K562 (cell line): ENCODE measurements around the gene NCBP2. TPM values are rescaled to one million over a fixed set of nuclear protein-coding genes. Genes with fewer than 3 reads are reported as not detected.

Experiments used
- CEBPB ChIP-seq: fragments of 450-650 bp; IDR thresholded peaks from 2 replicates; pipeline ENCODE4 v1.6.1; 2016; ENCODE audit warnings: missing genetic modification characterization, missing compliant biosample characterization
- ETV5 ChIP-seq: sonication (generic); formaldehyde crosslinking; IDR thresholded peaks from 2 replicates; pipeline ENCODE4 v1.4.0; 2020; ENCODE audit warnings: low read depth, mild to moderate bottlenecking, missing genetic modification reagents
- HDAC6 ChIP-seq: IDR thresholded peaks from 2 replicates; pipeline ENCODE4 v1.6.1; 2012; ENCODE audit warnings: low read depth, mild to moderate bottlenecking, control low read depth, inconsistent platforms, low read length, moderate library complexity
- HNRNPK ChIP-seq: fragments of 200-400 bp; formaldehyde crosslinking; IDR thresholded peaks from one replicate; pipeline ENCODE4 v1.6.1; 2018; ENCODE audit warnings: mild to moderate bottlenecking, low read depth, low read length; ENCODE audit not compliant: poor library complexity, severe bottlenecking
- HNRNPL ChIP-seq: fragments of 200-400 bp; formaldehyde crosslinking; IDR thresholded peaks from 2 replicates; pipeline ENCODE4 v1.6.1; 2017; ENCODE audit warnings: low read depth, mild to moderate bottlenecking, low read length
- KLF1 ChIP-seq: fragments of 450-650 bp; IDR thresholded peaks from 2 replicates; pipeline ENCODE4 v1.6.1; 2016; ENCODE audit warnings: missing genetic modification characterization, missing compliant biosample characterization
- LCOR ChIP-seq: sonication (generic); formaldehyde crosslinking; IDR thresholded peaks from 2 replicates; pipeline ENCODE4 v1.8.0; 2022; ENCODE audit warnings: mild to moderate bottlenecking, missing genetic modification reagents
- NONO ChIP-seq, 2 experiments: fragments of 200-400 bp in 1 of 2; fragments of 450-650 bp in 1 of 2; formaldehyde crosslinking in 1 of 2; IDR thresholded peaks; 2 replicates each; pipeline ENCODE4 v1.6.1; 2017; ENCODE audit warnings: low read depth in 2 of 2, mild to moderate bottlenecking in 2 of 2, moderate library complexity in 2 of 2, low read length in 1 of 2
- POLR2AphosphoS5 ChIP-seq: IDR thresholded peaks from 2 replicates; pipeline ENCODE4 v1.6.1; 2011; ENCODE audit warnings: mild to moderate bottlenecking, low read depth, low read length, moderate library complexity; ENCODE audit not compliant: control insufficient read depth, insufficient read depth
- TRIM24 ChIP-seq, 2 experiments: fragments of 450-650 bp; IDR thresholded peaks; 2 replicates each; pipeline ENCODE4 v1.6.1; 2016
- polyA plus RNA-seq, 8 experiments: library from polyadenylated mRNA; depleted of rRNA in 4 of 8; stranded (reverse) in 5 of 8; unstranded in 3 of 8; fragments of >200 nt; fragmentation: Nextera tagmentation in 2 of 8; fragmentation: Illumina TruSeq in 1 of 8; extraction: Ambion mirVana in 2 of 8; extraction: Trizol in 1 of 8; gene quantifications; 2 replicates each; pipeline versions ENCODE4 v1.2.1 to v1.2.3, GENCODE V29; 2011 to 2014; ENCODE audit warnings: inconsistent platforms in 1 of 8, missing spikeins in 1 of 8
- total RNA-seq, 7 experiments: library from RNA; depleted of rRNA in 6 of 7; stranded (reverse); fragments of >200 nt in 6 of 7; fragmentation: Illumina TruSeq in 2 of 7; extraction: Trizol in 2 of 7; gene quantifications; 2 replicates each; pipeline versions ENCODE4 v1.2.1 to v1.2.3, GENCODE V29; 2011 to 2021; ENCODE audit warnings: low replicate concordance in 1 of 7
- TF ChIP-seq, protein P1 (sequence below): fragments of 200-800 bp; sonication (Bioruptor generic); IDR thresholded peaks from 2 replicates; pipeline ENCODE4 v1.6.1; 2017; ENCODE audit warnings: missing genetic modification characterization, missing compliant biosample characterization
- TF ChIP-seq, protein P2 (sequence below): fragments of 450-650 bp; IDR thresholded peaks from 2 replicates; pipeline ENCODE4 v1.6.1; 2014; ENCODE audit warnings: low read depth, mild to moderate bottlenecking, moderate library complexity, borderline replicate concordance
- TF ChIP-seq, protein P3 (sequence below): fragments of 200-800 bp; sonication (Bioruptor generic); IDR thresholded peaks from 2 replicates; pipeline ENCODE4 v1.6.1; 2016; ENCODE audit warnings: missing genetic modification characterization, missing compliant biosample characterization
- TF ChIP-seq, protein P4 (sequence below): fragments of 450-650 bp; IDR thresholded peaks from 2 replicates; pipeline ENCODE4 v1.6.1; 2016; ENCODE audit warnings: missing biosample characterization, missing genetic modification characterization
- TF ChIP-seq, protein P5 (sequence below): fragments of 250-450 bp; sonication (Bioruptor Pico); IDR thresholded peaks from 2 replicates; pipeline ENCODE4 v1.8.0; 2022; ENCODE audit warnings: inconsistent platforms, mild to moderate bottlenecking, moderate library complexity, borderline replicate concordance

Gene NCBP2
- total and polyA plus RNA-seq, 9 of the 15 experiments (the other 6 are each of a cell fraction or from before 2014, with no cell fraction given) = 56.4 to 102 (median 82.3) TPM

DNA sequence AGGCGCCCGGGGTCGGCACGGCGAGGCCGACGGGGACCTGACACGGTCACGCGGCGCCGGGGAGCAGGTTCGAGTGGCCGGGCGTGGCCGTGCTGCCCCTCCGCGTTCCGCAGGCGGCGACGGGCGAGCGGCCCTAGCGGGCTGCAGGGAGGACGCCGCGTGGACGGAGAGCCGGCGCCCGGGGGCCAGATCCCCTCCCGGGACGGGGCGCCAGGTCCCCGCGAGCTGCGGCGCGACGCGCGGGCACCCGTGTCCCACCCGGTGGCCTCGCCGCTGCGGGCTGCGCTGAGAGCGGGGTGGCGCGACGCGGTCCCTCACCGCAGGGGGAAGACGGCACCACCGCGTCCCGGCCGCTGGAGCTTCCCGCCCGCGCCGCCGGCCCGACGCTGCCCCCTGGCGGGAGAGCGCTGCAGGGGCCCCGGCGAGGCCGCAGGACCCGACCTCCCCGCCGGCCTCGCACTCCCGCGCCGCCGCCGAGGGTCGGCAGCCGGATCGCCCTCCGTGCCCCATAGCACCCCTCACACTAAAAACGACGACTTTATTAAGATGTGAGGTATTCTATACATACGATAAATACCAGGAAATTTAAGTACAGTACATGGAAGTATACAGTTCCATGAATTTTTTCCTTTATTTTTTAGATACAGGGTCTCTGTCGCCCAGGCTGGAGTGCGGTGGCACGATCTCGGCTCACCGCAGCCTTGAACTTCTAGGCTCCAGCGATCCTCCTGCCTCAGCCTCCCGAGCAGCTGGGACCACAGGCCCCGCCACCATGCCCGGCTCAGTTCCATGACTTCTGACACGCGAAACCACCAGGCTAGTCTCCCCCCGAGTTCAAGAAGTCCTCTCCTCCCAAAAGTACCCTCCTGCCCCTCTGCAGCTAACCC lies 27.6 kb upstream of the NCBP2 start (continued):
- TF ChIP-seq, protein P1, sequence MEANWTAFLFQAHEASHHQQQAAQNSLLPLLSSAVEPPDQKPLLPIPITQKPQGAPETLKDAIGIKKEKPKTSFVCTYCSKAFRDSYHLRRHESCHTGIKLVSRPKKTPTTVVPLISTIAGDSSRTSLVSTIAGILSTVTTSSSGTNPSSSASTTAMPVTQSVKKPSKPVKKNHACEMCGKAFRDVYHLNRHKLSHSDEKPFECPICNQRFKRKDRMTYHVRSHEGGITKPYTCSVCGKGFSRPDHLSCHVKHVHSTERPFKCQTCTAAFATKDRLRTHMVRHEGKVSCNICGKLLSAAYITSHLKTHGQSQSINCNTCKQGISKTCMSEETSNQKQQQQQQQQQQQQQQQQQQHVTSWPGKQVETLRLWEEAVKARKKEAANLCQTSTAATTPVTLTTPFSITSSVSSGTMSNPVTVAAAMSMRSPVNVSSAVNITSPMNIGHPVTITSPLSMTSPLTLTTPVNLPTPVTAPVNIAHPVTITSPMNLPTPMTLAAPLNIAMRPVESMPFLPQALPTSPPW (CRISPR knock-in tag) = no peak; the same call in 1 of the 2 replicates
- TF ChIP-seq, protein P2, sequence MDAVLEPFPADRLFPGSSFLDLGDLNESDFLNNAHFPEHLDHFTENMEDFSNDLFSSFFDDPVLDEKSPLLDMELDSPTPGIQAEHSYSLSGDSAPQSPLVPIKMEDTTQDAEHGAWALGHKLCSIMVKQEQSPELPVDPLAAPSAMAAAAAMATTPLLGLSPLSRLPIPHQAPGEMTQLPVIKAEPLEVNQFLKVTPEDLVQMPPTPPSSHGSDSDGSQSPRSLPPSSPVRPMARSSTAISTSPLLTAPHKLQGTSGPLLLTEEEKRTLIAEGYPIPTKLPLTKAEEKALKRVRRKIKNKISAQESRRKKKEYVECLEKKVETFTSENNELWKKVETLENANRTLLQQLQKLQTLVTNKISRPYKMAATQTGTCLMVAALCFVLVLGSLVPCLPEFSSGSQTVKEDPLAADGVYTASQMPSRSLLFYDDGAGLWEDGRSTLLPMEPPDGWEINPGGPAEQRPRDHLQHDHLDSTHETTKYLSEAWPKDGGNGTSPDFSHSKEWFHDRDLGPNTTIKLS = peak; percentile 83; the same call in 1 of the 2 replicates
- no peak for TF ChIP-seq TRIM24 (IDR thresholded peaks at IDR 0.05)
- TF ChIP-seq, protein P3, sequence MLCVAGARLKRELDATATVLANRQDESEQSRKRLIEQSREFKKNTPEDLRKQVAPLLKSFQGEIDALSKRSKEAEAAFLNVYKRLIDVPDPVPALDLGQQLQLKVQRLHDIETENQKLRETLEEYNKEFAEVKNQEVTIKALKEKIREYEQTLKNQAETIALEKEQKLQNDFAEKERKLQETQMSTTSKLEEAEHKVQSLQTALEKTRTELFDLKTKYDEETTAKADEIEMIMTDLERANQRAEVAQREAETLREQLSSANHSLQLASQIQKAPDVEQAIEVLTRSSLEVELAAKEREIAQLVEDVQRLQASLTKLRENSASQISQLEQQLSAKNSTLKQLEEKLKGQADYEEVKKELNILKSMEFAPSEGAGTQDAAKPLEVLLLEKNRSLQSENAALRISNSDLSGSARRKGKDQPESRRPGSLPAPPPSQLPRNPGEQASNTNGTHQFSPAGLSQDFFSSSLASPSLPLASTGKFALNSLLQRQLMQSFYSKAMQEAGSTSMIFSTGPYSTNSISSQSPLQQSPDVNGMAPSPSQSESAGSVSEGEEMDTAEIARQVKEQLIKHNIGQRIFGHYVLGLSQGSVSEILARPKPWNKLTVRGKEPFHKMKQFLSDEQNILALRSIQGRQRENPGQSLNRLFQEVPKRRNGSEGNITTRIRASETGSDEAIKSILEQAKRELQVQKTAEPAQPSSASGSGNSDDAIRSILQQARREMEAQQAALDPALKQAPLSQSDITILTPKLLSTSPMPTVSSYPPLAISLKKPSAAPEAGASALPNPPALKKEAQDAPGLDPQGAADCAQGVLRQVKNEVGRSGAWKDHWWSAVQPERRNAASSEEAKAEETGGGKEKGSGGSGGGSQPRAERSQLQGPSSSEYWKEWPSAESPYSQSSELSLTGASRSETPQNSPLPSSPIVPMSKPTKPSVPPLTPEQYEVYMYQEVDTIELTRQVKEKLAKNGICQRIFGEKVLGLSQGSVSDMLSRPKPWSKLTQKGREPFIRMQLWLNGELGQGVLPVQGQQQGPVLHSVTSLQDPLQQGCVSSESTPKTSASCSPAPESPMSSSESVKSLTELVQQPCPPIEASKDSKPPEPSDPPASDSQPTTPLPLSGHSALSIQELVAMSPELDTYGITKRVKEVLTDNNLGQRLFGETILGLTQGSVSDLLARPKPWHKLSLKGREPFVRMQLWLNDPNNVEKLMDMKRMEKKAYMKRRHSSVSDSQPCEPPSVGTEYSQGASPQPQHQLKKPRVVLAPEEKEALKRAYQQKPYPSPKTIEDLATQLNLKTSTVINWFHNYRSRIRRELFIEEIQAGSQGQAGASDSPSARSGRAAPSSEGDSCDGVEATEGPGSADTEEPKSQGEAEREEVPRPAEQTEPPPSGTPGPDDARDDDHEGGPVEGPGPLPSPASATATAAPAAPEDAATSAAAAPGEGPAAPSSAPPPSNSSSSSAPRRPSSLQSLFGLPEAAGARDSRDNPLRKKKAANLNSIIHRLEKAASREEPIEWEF (CRISPR knock-in tag) = no peak
- TF ChIP-seq KLF1 (tag) = no peak
- TF ChIP-seq CEBPB (tag) = no peak
- no peak for TF ChIP-seq POLR2AphosphoS5
- TF ChIP-seq, protein P4, sequence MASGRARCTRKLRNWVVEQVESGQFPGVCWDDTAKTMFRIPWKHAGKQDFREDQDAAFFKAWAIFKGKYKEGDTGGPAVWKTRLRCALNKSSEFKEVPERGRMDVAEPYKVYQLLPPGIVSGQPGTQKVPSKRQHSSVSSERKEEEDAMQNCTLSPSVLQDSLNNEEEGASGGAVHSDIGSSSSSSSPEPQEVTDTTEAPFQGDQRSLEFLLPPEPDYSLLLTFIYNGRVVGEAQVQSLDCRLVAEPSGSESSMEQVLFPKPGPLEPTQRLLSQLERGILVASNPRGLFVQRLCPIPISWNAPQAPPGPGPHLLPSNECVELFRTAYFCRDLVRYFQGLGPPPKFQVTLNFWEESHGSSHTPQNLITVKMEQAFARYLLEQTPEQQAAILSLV (tag) = no peak
- 0 out of 2 replicates have a peak, but pooled peaks have one; percentile 25 for TF ChIP-seq ETV5
- TF ChIP-seq NONO (IDR thresholded peaks at IDR 0.05; ENCODE audit: low read depth in 2 of 2, low read length in 1 of 2) = peak; percentile 22 to 82; a peak in 3 of 4 replicates
- no peak for TF ChIP-seq HNRNPK
- no peak for TF ChIP-seq HDAC6
- no peak for TF ChIP-seq LCOR (CRISPR knock-in tag)
- no peak for TF ChIP-seq HNRNPL
- TF ChIP-seq, protein P5, sequence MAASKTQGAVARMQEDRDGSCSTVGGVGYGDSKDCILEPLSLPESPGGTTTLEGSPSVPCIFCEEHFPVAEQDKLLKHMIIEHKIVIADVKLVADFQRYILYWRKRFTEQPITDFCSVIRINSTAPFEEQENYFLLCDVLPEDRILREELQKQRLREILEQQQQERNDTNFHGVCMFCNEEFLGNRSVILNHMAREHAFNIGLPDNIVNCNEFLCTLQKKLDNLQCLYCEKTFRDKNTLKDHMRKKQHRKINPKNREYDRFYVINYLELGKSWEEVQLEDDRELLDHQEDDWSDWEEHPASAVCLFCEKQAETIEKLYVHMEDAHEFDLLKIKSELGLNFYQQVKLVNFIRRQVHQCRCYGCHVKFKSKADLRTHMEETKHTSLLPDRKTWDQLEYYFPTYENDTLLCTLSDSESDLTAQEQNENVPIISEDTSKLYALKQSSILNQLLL (CRISPR knock-in tag) = no peak
